Lower leg skin (tissue), 3 donors: ENCODE data around the gene MPZL3.

Source experiments
- POLR2A ChIP-seq, 2 donors: fragments of 450-650 bp; IDR thresholded peaks; one replicate each; pipeline ENCODE4 v1.6.1; 2016 to 2017; ENCODE audit warnings: antibody characterized with exemption in 2 of 2, mild to moderate bottlenecking in 1 of 2, moderate library complexity in 1 of 2
- TF ChIP-seq, protein P1 (sequence below), 3 donors: fragments of 450-650 bp; IDR thresholded peaks; one replicate each; pipeline ENCODE4 v1.5.1; 2016; ENCODE audit warnings: antibody characterized with exemption in 3 of 3, mild to moderate bottlenecking in 3 of 3, moderate library complexity in 2 of 3

DNA sequence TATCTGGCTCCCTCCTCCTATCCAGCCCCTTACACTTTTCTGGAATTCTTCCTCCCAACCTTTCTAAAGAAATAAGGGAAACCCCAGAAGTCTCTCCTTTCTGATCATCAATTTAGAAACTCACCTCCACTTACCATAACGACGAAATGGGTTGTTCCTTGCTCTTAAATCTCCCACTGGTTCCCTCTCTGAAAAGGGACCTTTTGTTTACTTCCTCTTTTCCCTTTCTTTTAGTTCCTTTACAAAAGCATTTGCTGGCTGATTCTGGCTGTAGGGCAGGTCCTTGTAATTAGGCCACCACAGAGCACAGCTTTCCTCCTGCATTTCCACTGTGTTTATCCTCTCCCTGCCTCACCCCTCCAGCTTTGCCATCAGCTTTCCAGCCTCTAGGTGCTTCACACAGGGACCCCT lies 39.4 kb downstream of the MPZL3 start:
- TF ChIP-seq, protein P1, sequence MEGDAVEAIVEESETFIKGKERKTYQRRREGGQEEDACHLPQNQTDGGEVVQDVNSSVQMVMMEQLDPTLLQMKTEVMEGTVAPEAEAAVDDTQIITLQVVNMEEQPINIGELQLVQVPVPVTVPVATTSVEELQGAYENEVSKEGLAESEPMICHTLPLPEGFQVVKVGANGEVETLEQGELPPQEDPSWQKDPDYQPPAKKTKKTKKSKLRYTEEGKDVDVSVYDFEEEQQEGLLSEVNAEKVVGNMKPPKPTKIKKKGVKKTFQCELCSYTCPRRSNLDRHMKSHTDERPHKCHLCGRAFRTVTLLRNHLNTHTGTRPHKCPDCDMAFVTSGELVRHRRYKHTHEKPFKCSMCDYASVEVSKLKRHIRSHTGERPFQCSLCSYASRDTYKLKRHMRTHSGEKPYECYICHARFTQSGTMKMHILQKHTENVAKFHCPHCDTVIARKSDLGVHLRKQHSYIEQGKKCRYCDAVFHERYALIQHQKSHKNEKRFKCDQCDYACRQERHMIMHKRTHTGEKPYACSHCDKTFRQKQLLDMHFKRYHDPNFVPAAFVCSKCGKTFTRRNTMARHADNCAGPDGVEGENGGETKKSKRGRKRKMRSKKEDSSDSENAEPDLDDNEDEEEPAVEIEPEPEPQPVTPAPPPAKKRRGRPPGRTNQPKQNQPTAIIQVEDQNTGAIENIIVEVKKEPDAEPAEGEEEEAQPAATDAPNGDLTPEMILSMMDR (IDR thresholded peaks at IDR 0.05) = no peak
- no peak for TF ChIP-seq POLR2A (IDR thresholded peaks at IDR 0.05)
